Thyroid gland (tissue), 4 donors: ENCODE results near the gene RCOR2.

Source experiments
- POLR2A ChIP-seq, 2 donors: fragments of 450-650 bp; IDR thresholded peaks; one replicate each; pipeline ENCODE4 v1.6.1; 2017; ENCODE audit warnings: antibody characterized with exemption in 2 of 2, mild to moderate bottlenecking in 2 of 2, moderate library complexity in 1 of 2
- TF ChIP-seq, protein P1 (sequence below), 6 experiments: fragments of 200-600 bp in 3 of 6; fragments of 450-650 bp in 3 of 6; sonication (generic) in 3 of 6; IDR thresholded peaks; one replicate each; pipeline ENCODE4 v1.5.1; 2016 to 2019; ENCODE audit warnings: antibody characterized with exemption in 6 of 6, mild to moderate bottlenecking in 2 of 6, inconsistent platforms in 1 of 6, moderate library complexity in 1 of 6

DNA sequence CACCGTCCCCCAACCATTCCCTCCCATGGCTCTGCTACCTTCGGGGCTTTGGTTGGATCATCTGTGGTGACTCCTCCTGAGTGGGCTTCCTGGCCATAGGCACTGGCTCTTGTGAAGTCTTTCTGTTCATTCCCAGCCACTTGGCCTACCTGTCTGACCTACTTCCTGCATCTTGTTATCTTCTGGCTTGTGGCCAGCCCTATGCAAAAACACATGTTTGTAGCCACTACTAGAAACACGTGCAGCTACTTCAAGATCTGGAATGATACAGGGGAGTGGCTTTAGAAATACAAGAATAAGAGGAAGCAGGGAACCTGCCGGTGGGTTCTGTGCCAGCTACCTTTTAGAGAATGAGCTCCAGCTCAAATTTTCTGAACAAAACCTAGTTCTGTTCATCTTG is 20.9 kb downstream of the RCOR2 start:
- TF ChIP-seq, protein P1, sequence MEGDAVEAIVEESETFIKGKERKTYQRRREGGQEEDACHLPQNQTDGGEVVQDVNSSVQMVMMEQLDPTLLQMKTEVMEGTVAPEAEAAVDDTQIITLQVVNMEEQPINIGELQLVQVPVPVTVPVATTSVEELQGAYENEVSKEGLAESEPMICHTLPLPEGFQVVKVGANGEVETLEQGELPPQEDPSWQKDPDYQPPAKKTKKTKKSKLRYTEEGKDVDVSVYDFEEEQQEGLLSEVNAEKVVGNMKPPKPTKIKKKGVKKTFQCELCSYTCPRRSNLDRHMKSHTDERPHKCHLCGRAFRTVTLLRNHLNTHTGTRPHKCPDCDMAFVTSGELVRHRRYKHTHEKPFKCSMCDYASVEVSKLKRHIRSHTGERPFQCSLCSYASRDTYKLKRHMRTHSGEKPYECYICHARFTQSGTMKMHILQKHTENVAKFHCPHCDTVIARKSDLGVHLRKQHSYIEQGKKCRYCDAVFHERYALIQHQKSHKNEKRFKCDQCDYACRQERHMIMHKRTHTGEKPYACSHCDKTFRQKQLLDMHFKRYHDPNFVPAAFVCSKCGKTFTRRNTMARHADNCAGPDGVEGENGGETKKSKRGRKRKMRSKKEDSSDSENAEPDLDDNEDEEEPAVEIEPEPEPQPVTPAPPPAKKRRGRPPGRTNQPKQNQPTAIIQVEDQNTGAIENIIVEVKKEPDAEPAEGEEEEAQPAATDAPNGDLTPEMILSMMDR (IDR thresholded peaks at IDR 0.05): no peak
- no peak for TF ChIP-seq POLR2A (IDR thresholded peaks at IDR 0.05)
